GM12878 (cell line): ENCODE measurements around the gene ME3. TPM values are rescaled to one million over a fixed set of nuclear protein-coding genes. Genes with fewer than 3 reads are reported as not detected.

Experiments used
- ATAC-seq: fragments of 200-7000 bp; cut with Tn5 transposase; 3 replicates; pipeline ENCODE4 v1.9.1; 2020; ENCODE audit warnings: mild to moderate bottlenecking, moderate library complexity
- BruUV-seq: library from RNA; stranded (reverse); fragments of 400-500 nt; replicated peaks from 2 replicates; lab custom pipeline; 2021; lab: Mats Ljungman, UMichigan
- CTCF ChIA-PET: fragments of 300-600 bp; sonication (Branson Sonifier 250); formaldehyde crosslinking; extraction: SDS; loops from one replicate; lab custom pipeline; 2021; ENCODE audit warnings: inconsistent platforms; lab: Yijun Ruan, JAX
- POLR2A ChIA-PET: fragments of 350-600 bp; formaldehyde crosslinking; extraction: SDS; loops from one replicate; lab custom pipeline; 2021; ENCODE audit warnings: inconsistent platforms; lab: Charles Lee
- RAD21 ChIA-PET: fragments of 300-600 bp; sonication (Branson Sonifier 250); formaldehyde crosslinking; loops from one replicate; lab custom pipeline; 2023; ENCODE audit warnings: antibody characterized with exemption; ENCODE audit not compliant: unreplicated experiment; lab: Charles Lee
- SMC1A ChIA-PET: fragments of 300-600 bp; sonication (Branson Sonifier 250); formaldehyde crosslinking; loops from one replicate; lab custom pipeline; 2023; ENCODE audit not compliant: unreplicated experiment, uncharacterized antibody; lab: Charles Lee
- DNase-seq: peaks from one replicate; pipeline ENCODE4 v3.0.0-alpha.2; 2011; ENCODE audit warnings: low read depth, low spot score
- FAIRE-seq: peaks from 3 replicates; lab custom pipeline; 2011; peaks lifted over from hg19 to GRCh38; lab: Jason Lieb, UNC
- H2AFZ ChIP-seq: 2 replicates; pipeline ENCODE4 v1.6.0; 2011; ENCODE audit warnings: low read depth, low read length, control low read depth; ENCODE audit not compliant: control insufficient read depth
- H3K27ac ChIP-seq: 2 replicates; pipeline ENCODE4 v1.5.1; 2011; ENCODE audit warnings: control low read depth; ENCODE audit not compliant: control insufficient read depth, insufficient read depth
- H3K27me3 ChIP-seq, 2 experiments: replicated peaks in 1 of 2; 2 replicates each; pipeline versions ENCODE4 v1.6.0 to v1.6.1; 2011; ENCODE audit warnings: low read length in 1 of 2; ENCODE audit not compliant: control insufficient read depth in 2 of 2, insufficient read depth in 2 of 2
- H3K36me3 ChIP-seq, 2 experiments: 2 replicates each; pipeline ENCODE4 v1.5.1; 2011; ENCODE audit warnings: low read length in 1 of 2; ENCODE audit not compliant: control insufficient read depth in 2 of 2, insufficient read depth in 2 of 2
- H3K4me1 ChIP-seq: 2 replicates; pipeline ENCODE4 v1.6.1; 2011; ENCODE audit warnings: mild to moderate bottlenecking, low read length, moderate library complexity, mixed read lengths; ENCODE audit not compliant: control insufficient read depth, insufficient read depth
- H3K4me2 ChIP-seq: 2 replicates; pipeline ENCODE4 v1.6.0; 2011; ENCODE audit warnings: control low read depth; ENCODE audit not compliant: control insufficient read depth, insufficient read depth
- H3K4me3 ChIP-seq: fragments of 200-600 bp; sonication (generic); 2 replicates; pipeline ENCODE4 v1.5.1; 2016
- H3K79me2 ChIP-seq: 2 replicates; pipeline ENCODE4 v1.6.0; 2011; ENCODE audit warnings: low read length; ENCODE audit not compliant: control insufficient read depth, insufficient read depth
- H3K9ac ChIP-seq: 2 replicates; pipeline ENCODE4 v1.8.0; 2011; ENCODE audit warnings: low read length, control low read depth, mixed read lengths; ENCODE audit not compliant: control insufficient read depth, insufficient read depth
- H3K9me3 ChIP-seq: replicated peaks from 3 replicates; pipeline ENCODE4 v1.5.1; 2011; ENCODE audit warnings: mild to moderate bottlenecking, low read length; ENCODE audit not compliant: control insufficient read depth, insufficient read depth
- H4K20me1 ChIP-seq: 2 replicates; pipeline ENCODE4 v1.6.0; 2011; ENCODE audit not compliant: control insufficient read depth, insufficient read depth
- CBX5 ChIP-seq: sonication (generic); IDR thresholded peaks from 2 replicates; pipeline ENCODE4 v1.6.1; 2016; ENCODE audit warnings: low read depth, moderate library complexity, mild to moderate bottlenecking, inconsistent platforms
- EGR1 ChIP-seq, 2 experiments: IDR thresholded peaks; 1 replicate in 1 of 2; 2 replicates in 1 of 2; pipeline ENCODE4 v1.6.1; 2011 to 2012; ENCODE audit warnings: low read depth in 2 of 2, low read length in 2 of 2, borderline replicate concordance in 1 of 2, mild to moderate bottlenecking in 1 of 2, moderate library complexity in 1 of 2
- GABPA ChIP-seq: IDR thresholded peaks from 2 replicates; pipeline ENCODE4 v1.6.1; 2014; ENCODE audit warnings: antibody characterized with exemption, low read depth, mild to moderate bottlenecking, inconsistent platforms
- MYC ChIP-seq: IDR thresholded peaks from 2 replicates; pipeline ENCODE4 v1.6.1; 2011; ENCODE audit warnings: mild to moderate bottlenecking, low read length, moderate library complexity, inconsistent platforms; ENCODE audit not compliant: insufficient read depth, insufficient replicate concordance, insufficient read length, severe bottlenecking
- PML ChIP-seq: IDR thresholded peaks from 2 replicates; pipeline ENCODE4 v1.6.1; 2012; ENCODE audit warnings: low read length, inconsistent platforms
- POU2F2 ChIP-seq: IDR thresholded peaks from 3 replicates; pipeline ENCODE4 v1.6.1; 2011; ENCODE audit warnings: low read depth, mild to moderate bottlenecking, low read length, borderline replicate concordance
- RFX5 ChIP-seq: IDR thresholded peaks from 2 replicates; pipeline ENCODE4 v1.6.1; 2011; ENCODE audit warnings: low read depth, low read length, improper control_type of control experiment
- RUNX3 ChIP-seq: IDR thresholded peaks from 2 replicates; pipeline ENCODE4 v1.6.1; 2012; ENCODE audit warnings: low read length, inconsistent platforms
- SIX5 ChIP-seq: IDR thresholded peaks from 2 replicates; pipeline ENCODE4 v1.6.1; 2011; ENCODE audit warnings: mild to moderate bottlenecking, low read depth, low read length, moderate library complexity; ENCODE audit not compliant: severe bottlenecking
- ZNF622 ChIP-seq: fragments of 450-650 bp; IDR thresholded peaks from 2 replicates; pipeline ENCODE4 v1.6.1; 2017; ENCODE audit warnings: mild to moderate bottlenecking, inconsistent platforms
- WGBS: methylation state at CpG from one replicate; pipeline ENCODE4 v1.1.6; 2016; ENCODE audit warnings: low lambda C conversion rate; ENCODE audit not compliant: insufficient replicate concordance, insufficient coverage; ENCODE audit errors: missing lambda C conversion rate; 5-methylcytosine and 5-hydroxymethylcytosine counted together
- in situ Hi-C: fragments of 300-500 bp; cut with MboI; formaldehyde crosslinking; loops from 9 replicates; pipeline ENCODE4 v1.14.3; 2018; ENCODE audit warnings: mixed read lengths
- intact Hi-C: fragments of 100-400 bp; cut with micrococcal nuclease; formaldehyde crosslinking; loops from one replicate; pipeline ENCODE4 v1.14.2; 2022; ENCODE audit not compliant: unreplicated experiment
- polyA plus RNA-seq, 11 experiments: library from polyadenylated mRNA; depleted of rRNA in 4 of 11; unstranded in 6 of 11; stranded (reverse) in 5 of 11; fragments of >200 nt; fragmentation: Nextera tagmentation in 4 of 11; fragmentation: Illumina TruSeq in 1 of 11; extraction: Ambion mirVana in 4 of 11; extraction: Trizol in 1 of 11; gene quantifications; 1 replicate in 1 of 11; 2 replicates in 10 of 11; pipeline versions ENCODE4 v1.2.1 to v1.2.3, GENCODE V29; 2011 to 2016; ENCODE audit warnings: inconsistent platforms in 2 of 11, missing spikeins in 2 of 11, low read depth in 1 of 11
- total RNA-seq, 4 experiments: library from RNA; depleted of rRNA in 3 of 4; stranded (reverse); fragments of >200 nt in 3 of 4; fragmentation: Illumina TruSeq in 1 of 4; extraction: Trizol in 1 of 4; gene quantifications; 2 replicates each; pipeline versions ENCODE4 v1.2.1 to v1.2.3, GENCODE V29; 2013 to 2021
- TF ChIP-seq, protein P1 (sequence below): fragments of 450-650 bp; IDR thresholded peaks from 2 replicates; pipeline ENCODE4 v1.6.1; 2017; ENCODE audit warnings: mild to moderate bottlenecking
- TF ChIP-seq, protein P2 (sequence below): fragments of 450-650 bp; IDR thresholded peaks from 2 replicates; pipeline ENCODE4 v1.6.1; 2017; ENCODE audit warnings: low read depth, mild to moderate bottlenecking, moderate library complexity
- TF ChIP-seq, protein P3 (sequence below): fragments of 450-650 bp; IDR thresholded peaks from 2 replicates; pipeline ENCODE4 v1.6.1; 2017; ENCODE audit warnings: borderline replicate concordance
- TF ChIP-seq, protein P4 (sequence below): IDR thresholded peaks from 2 replicates; pipeline ENCODE4 v1.6.1; 2011; ENCODE audit warnings: borderline replicate concordance, low read depth, mild to moderate bottlenecking, moderate library complexity, mixed read lengths, low read length; ENCODE audit not compliant: insufficient read depth; ENCODE audit errors: extremely low read length

ME3 gene
- total and polyA plus RNA-seq, 10 of the 15 experiments (the other 5 are each of a cell fraction or from before 2014, with no cell fraction given) = 0.06 to 0.40 (median 0.19) TPM; not detected in 2

DNA sequence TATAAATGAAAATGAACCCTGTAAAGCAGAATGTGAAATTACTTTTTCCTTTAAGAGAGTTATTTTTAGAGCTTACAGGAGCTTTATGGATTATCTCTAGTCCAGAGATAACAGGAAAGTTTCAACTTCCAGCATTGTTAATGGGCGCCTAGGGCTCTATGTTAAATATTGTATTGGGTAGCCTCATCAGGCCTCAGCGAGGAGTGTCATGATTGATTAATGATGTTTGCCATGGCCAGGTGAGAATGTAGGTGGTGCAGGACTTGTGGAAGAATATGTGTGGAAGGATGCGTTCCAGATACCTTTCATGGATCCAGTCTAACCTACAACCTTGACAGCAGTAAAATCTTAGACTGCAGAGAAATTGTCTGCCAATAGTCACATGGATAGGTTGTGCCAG is 50.6 kb downstream of the ME3 start:
- WGBS = 40% methylated on average over 3 of the region's 3 CpGs
- SMC1A ChIA-PET = interaction anchor here (0.9 kb wide), 1 partner anchor 13 kb away, joined by 3 read pairs; no protein-coding TSS in a partner anchor
- H3K4me2 ChIP-seq = no peak overlapping the region
- TF ChIP-seq GABPA = no peak
- TF ChIP-seq ZNF622 = no peak
- no peak for TF ChIP-seq POU2F2
- no peak for TF ChIP-seq MYC
- TF ChIP-seq, protein P1, sequence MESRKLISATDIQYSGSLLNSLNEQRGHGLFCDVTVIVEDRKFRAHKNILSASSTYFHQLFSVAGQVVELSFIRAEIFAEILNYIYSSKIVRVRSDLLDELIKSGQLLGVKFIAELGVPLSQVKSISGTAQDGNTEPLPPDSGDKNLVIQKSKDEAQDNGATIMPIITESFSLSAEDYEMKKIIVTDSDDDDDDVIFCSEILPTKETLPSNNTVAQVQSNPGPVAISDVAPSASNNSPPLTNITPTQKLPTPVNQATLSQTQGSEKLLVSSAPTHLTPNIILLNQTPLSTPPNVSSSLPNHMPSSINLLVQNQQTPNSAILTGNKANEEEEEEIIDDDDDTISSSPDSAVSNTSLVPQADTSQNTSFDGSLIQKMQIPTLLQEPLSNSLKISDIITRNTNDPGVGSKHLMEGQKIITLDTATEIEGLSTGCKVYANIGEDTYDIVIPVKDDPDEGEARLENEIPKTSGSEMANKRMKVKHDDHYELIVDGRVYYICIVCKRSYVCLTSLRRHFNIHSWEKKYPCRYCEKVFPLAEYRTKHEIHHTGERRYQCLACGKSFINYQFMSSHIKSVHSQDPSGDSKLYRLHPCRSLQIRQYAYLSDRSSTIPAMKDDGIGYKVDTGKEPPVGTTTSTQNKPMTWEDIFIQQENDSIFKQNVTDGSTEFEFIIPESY = no peak
- no peak for TF ChIP-seq SIX5
- no peak for TF ChIP-seq EGR1 (IDR thresholded peaks at IDR 0.05; ENCODE audit: borderline replicate concordance in 1 of 2, low read depth in 2 of 2, low read length in 2 of 2)
- TF ChIP-seq, protein P2, sequence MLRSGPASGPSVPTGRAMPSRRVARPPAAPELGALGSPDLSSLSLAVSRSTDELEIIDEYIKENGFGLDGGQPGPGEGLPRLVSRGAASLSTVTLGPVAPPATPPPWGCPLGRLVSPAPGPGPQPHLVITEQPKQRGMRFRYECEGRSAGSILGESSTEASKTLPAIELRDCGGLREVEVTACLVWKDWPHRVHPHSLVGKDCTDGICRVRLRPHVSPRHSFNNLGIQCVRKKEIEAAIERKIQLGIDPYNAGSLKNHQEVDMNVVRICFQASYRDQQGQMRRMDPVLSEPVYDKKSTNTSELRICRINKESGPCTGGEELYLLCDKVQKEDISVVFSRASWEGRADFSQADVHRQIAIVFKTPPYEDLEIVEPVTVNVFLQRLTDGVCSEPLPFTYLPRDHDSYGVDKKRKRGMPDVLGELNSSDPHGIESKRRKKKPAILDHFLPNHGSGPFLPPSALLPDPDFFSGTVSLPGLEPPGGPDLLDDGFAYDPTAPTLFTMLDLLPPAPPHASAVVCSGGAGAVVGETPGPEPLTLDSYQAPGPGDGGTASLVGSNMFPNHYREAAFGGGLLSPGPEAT = no peak
- TF ChIP-seq CBX5 = no peak
- TF ChIP-seq, protein P3, sequence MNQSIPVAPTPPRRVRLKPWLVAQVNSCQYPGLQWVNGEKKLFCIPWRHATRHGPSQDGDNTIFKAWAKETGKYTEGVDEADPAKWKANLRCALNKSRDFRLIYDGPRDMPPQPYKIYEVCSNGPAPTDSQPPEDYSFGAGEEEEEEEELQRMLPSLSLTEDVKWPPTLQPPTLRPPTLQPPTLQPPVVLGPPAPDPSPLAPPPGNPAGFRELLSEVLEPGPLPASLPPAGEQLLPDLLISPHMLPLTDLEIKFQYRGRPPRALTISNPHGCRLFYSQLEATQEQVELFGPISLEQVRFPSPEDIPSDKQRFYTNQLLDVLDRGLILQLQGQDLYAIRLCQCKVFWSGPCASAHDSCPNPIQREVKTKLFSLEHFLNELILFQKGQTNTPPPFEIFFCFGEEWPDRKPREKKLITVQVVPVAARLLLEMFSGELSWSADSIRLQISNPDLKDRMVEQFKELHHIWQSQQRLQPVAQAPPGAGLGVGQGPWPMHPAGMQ = no peak
- TF ChIP-seq, protein P4, sequence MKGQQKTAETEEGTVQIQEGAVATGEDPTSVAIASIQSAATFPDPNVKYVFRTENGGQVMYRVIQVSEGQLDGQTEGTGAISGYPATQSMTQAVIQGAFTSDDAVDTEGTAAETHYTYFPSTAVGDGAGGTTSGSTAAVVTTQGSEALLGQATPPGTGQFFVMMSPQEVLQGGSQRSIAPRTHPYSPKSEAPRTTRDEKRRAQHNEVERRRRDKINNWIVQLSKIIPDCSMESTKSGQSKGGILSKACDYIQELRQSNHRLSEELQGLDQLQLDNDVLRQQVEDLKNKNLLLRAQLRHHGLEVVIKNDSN = no peak
- TF ChIP-seq PML = no peak
- no peak for TF ChIP-seq RFX5
- no peak for TF ChIP-seq RUNX3

More for the DNA sequence above, 50.6 kb downstream of the ME3 start:
- ChIA-PET RAD21 (no interaction called here), CTCF (interaction anchor here (1.6 kb wide), 1 partner anchor 13 kb away, joined by 7 read pairs; no protein-coding TSS in a partner anchor), POLR2A (no interaction called here)
- FAIRE-seq = no peak
- Histone ChIP-seq H3K36me3 (no peaks in the 10 kb centered on the region), H3K9me3 (no peaks in the 10 kb centered on the region; the same call in 2 of the 3 replicates), H3K4me3 (no peak overlapping the region), H3K79me2 (no peaks in the 10 kb centered on the region), H3K27ac (no peak overlapping the region), H2AFZ (no peak overlapping the region), H3K27me3 (peaks cover 0 to 6% of the 10 kb centered on the region in 2 experiments; a peak in 2 of 4 replicates), H3K9ac (no peak overlapping the region), H3K4me1 (no peaks in the 10 kb centered on the region), H4K20me1 (no peaks in the 10 kb centered on the region)
- no peak for ATAC-seq
- no peak for DNase-seq
- intact Hi-C loops = no loop called here
- in situ Hi-C loops = no loop called here
- no TSS peak for BruUV-seq
